Stomach smooth muscle (tissue), 2 donors: ENCODE data around the gene KIF5C.

ENCODE experiments used
- H3K27ac ChIP-seq: one replicate; pipeline ENCODE4 v1.7.0; 2013; ENCODE audit warnings: mild to moderate bottlenecking, low read length, inconsistent platforms
- H3K27me3 ChIP-seq, 2 donors: one replicate each; pipeline ENCODE4 v1.7.0; 2013; ENCODE audit warnings: low read length in 2 of 2; ENCODE audit not compliant: insufficient read depth in 2 of 2, control insufficient read depth in 1 of 2
- H3K36me3 ChIP-seq, 2 donors: one replicate each; pipeline ENCODE4 v1.7.0; 2013; ENCODE audit warnings: low read length in 2 of 2; ENCODE audit not compliant: control insufficient read depth in 2 of 2, insufficient read depth in 2 of 2
- H3K4me1 ChIP-seq: one replicate; pipeline ENCODE4 v1.7.0; 2013; ENCODE audit warnings: low read length; ENCODE audit not compliant: control insufficient read depth, insufficient read depth
- H3K4me3 ChIP-seq, 2 donors: one replicate each; pipeline ENCODE4 v1.7.0; 2013; ENCODE audit warnings: low read length in 2 of 2
- H3K9ac ChIP-seq, 2 donors: one replicate each; pipeline ENCODE4 v1.7.0; 2013; ENCODE audit warnings: low read length in 2 of 2, mild to moderate bottlenecking in 1 of 2
- H3K9me3 ChIP-seq, 2 donors: one replicate each; pipeline ENCODE4 v1.7.0; 2013; ENCODE audit warnings: low read length in 2 of 2; ENCODE audit not compliant: control insufficient read depth in 2 of 2
- donor health status: healthy.
- donor health status: Pancreatic carcinoma.

Gene KIF5C

GRCh38 chr2:148865512-148865911 lies 9.5 kb upstream of the KIF5C start:
- H3K27me3 ChIP-seq, result peaks cover 2 to 6% of the 10 kb centered on the region in 2 donors

GRCh38 chr2:148866091-148866490 lies 8.9 kb upstream of the KIF5C start:
- peaks cover 2 to 6% of the 10 kb centered on the region in 2 donors for H3K27me3 ChIP-seq
- no peak overlapping the region for H3K27ac ChIP-seq
- no peak overlapping the region for H3K4me3 ChIP-seq
- H3K9me3 ChIP-seq, result no peaks in the 10 kb centered on the region
- H3K4me1 ChIP-seq, result no peaks in the 10 kb centered on the region
- no peak overlapping the region for H3K9ac ChIP-seq
- no peaks in the 10 kb centered on the region for H3K36me3 ChIP-seq

More at GRCh38 chr2:148865512-148865911, 9.5 kb upstream of the KIF5C start:
- no peaks in the 10 kb centered on the region for H3K36me3 ChIP-seq
- no peak overlapping the region for H3K27ac ChIP-seq
- no peaks in the 10 kb centered on the region for H3K9me3 ChIP-seq
- H3K9ac ChIP-seq, result no peak overlapping the region
- H3K4me3 ChIP-seq, result no peak overlapping the region
- H3K4me1 ChIP-seq, result no peaks in the 10 kb centered on the region

GRCh38 chr2:148867079-148867769 lies 7.8 kb upstream of the KIF5C start:
- Histone ChIP-seq H3K9ac (no peak overlapping the region), H3K27ac (no peak overlapping the region), H3K36me3 (no peaks in the 10 kb centered on the region), H3K9me3 (no peaks in the 10 kb centered on the region), H3K27me3 (peaks cover 2 to 7% of the 10 kb centered on the region in 2 donors), H3K4me1 (no peaks in the 10 kb centered on the region), H3K4me3 (no peak overlapping the region)

- Histone ChIP-seq H3K9me3 (no peaks in the 10 kb centered on the region), H3K9ac (no peak overlapping the region), H3K4me3 (peak overlapping the region in 1 of 2 donors; percentile 61), H3K36me3 (no peaks in the 10 kb centered on the region), H3K27ac (no peak overlapping the region), H3K4me1 (peaks cover 11% of the 10 kb centered on the region), H3K27me3 (peaks cover 16 to 28% of the 10 kb centered on the region in 2 donors)
Observed at GRCh38 chr2:148875387-148876051, 492 bp downstream of the KIF5C start.

- Histone ChIP-seq H3K27ac (no peak overlapping the region), H3K4me3 (peak overlapping the region; percentile 36 to 52), H3K9ac (no peak overlapping the region), H3K4me1 (peaks cover 11% of the 10 kb centered on the region), H3K36me3 (no peaks in the 10 kb centered on the region), H3K27me3 (peaks cover 14 to 28% of the 10 kb centered on the region in 2 donors), H3K9me3 (no peaks in the 10 kb centered on the region)
Observed at GRCh38 chr2:148876202-148876594, 1.2 kb downstream of the KIF5C start.

- Histone ChIP-seq H3K9ac (no peak overlapping the region), H3K27me3 (peaks cover 14 to 28% of the 10 kb centered on the region in 2 donors), H3K9me3 (no peaks in the 10 kb centered on the region), H3K36me3 (no peaks in the 10 kb centered on the region), H3K4me3 (peak overlapping the region in 1 of 2 donors; percentile 52), H3K27ac (no peak overlapping the region), H3K4me1 (peaks cover 11% of the 10 kb centered on the region)
Observed at GRCh38 chr2:148876595-148877402, 1.8 kb downstream of the KIF5C start.

- H3K27ac ChIP-seq, result no peak overlapping the region
Observed at GRCh38 chr2:148877403-148877740, 2.3 kb downstream of the KIF5C start.

GRCh38 chr2:148880636-148881035 lies 5.6 kb downstream of the KIF5C start:
- H3K9ac ChIP-seq, result no peak overlapping the region
- peaks cover 9% of the 10 kb centered on the region for H3K4me1 ChIP-seq
- H3K4me3 ChIP-seq, result no peak overlapping the region
- peaks cover 12% of the 10 kb centered on the region in 2 donors for H3K27me3 ChIP-seq
- no peaks in the 10 kb centered on the region for H3K9me3 ChIP-seq
- H3K36me3 ChIP-seq, result no peaks in the 10 kb centered on the region
- H3K27ac ChIP-seq, result no peak overlapping the region

More at GRCh38 chr2:148877403-148877740, 2.3 kb downstream of the KIF5C start:
- H3K4me1 ChIP-seq, result peaks cover 11% of the 10 kb centered on the region
- H3K4me3 ChIP-seq, result no peak overlapping the region
- H3K9ac ChIP-seq, result no peak overlapping the region
- H3K36me3 ChIP-seq, result no peaks in the 10 kb centered on the region
- H3K9me3 ChIP-seq, result no peaks in the 10 kb centered on the region
- H3K27me3 ChIP-seq, result peaks cover 15 to 27% of the 10 kb centered on the region in 2 donors

GRCh38 chr2:148882051-148882450 lies 7.0 kb downstream of the KIF5C start:
- H3K4me1 ChIP-seq, result peaks cover 1% of the 10 kb centered on the region
- no peak overlapping the region for H3K9ac ChIP-seq
- no peaks in the 10 kb centered on the region for H3K36me3 ChIP-seq
- H3K9me3 ChIP-seq, result no peaks in the 10 kb centered on the region
- no peak overlapping the region for H3K4me3 ChIP-seq
- H3K27ac ChIP-seq, result no peak overlapping the region
- peaks cover under 1 to 6% of the 10 kb centered on the region in 2 donors for H3K27me3 ChIP-seq

- Histone ChIP-seq H3K4me1 (peaks cover 5% of the 10 kb centered on the region), H3K9ac (no peak overlapping the region), H3K27ac (no peak overlapping the region), H3K36me3 (no peaks in the 10 kb centered on the region), H3K4me3 (no peak overlapping the region), H3K27me3 (peaks cover 12 to 18% of the 10 kb centered on the region in 2 donors), H3K9me3 (no peaks in the 10 kb centered on the region)
Observed at GRCh38 chr2:148885209-148885608, 10.2 kb downstream of the KIF5C start.
